ENCODE results near the gene ZNRF4.
"Not testable (repeated sequence)": the region's sequence is repeated elsewhere in the genome, so short reads cannot be mapped to it uniquely, and the experiment has no call there.

The ZNRF4 gene

DNA sequence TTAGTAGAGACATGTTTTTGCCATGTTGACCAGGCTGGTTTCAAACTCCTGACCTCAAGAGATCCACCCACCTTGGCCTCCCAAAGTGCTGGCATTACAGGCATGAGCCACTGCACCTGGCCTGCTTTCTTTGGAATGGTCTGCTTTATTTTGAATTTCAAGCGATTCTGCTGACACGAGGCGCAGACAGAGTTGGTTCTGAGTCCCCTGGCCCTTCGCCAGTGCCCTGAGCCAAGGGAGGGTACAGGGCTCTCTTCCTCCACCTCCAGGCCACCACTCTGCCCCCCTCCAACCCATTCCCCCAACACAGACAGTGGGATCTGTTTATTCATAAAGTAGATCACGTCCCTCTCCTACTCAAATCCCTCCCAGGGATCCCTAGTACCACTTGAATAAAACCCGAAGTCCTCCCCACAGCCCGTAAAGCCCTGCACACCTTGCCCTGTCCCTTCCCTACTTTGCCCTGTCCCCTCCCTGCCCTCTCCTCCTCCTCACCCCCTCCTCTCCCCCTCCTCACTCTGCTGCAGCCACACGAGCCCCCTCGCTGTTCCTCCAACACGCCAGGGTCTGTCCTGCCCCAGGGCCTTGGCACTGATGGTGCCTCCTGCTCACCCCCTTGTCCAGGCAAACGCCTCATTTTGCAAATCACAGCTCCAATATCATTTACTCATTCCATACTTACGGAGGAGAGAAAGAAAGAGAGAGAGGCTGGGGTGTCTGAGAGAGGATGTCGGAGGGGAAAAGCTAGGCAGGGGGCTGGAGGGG lies 22.4 kb downstream of the ZNRF4 start:
- H3K9me3 Mint-ChIP-seq = peaks cover 5% of the 10 kb centered on the region
- no peak overlapping the region for H3K4me3 Mint-ChIP-seq
- peaks cover 10% of the 10 kb centered on the region for H3K27me3 Mint-ChIP-seq (ENCODE audit: low read depth)
- no peaks in the 10 kb centered on the region for H3K4me1 Mint-ChIP-seq (ENCODE audit: low read depth)
- H3K27ac Mint-ChIP-seq = no peak overlapping the region
- no peaks in the 10 kb centered on the region for H3K36me3 Mint-ChIP-seq (ENCODE audit: low read depth)

DNA sequence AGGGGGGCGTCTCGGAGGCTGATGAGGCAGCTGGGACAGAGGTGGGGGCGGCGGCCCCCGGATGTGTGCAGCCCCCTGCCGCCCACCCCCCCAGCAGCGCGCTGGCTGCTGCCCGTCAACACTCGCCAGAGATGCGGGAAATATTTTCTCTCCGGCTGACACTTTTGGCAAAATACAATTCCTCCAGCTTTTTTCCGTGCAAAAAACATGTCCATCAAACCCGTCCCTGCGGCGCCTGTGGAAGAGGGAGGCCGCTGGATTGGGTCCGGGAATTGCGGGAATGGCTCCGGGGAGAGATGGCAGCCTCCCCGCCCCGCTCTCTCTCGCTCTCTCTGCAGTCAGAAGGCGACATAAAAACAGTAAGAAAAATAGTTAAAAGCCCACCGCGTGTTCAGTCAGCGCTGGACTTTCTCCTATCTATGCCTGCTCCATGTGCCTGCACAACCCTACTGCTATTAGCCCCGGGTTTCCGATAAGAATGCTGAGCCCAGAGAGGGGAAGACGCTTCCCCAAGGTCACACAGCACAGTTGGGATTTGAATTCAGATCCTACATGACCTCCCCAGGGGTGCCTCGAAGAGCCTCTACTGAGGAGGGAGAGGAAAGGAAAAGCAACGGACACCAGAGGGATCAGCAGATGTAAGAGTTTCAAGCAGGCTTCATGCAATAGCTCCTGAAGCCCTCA lies 23.2 kb downstream of the ZNRF4 start:
- H3K9me3 Mint-ChIP-seq = peaks cover 5% of the 10 kb centered on the region
- H3K36me3 Mint-ChIP-seq (ENCODE audit: low read depth) = no peaks in the 10 kb centered on the region
- no peak overlapping the region for H3K4me3 Mint-ChIP-seq
- H3K27me3 Mint-ChIP-seq (ENCODE audit: low read depth) = peaks cover 10% of the 10 kb centered on the region
- H3K27ac Mint-ChIP-seq = no peak overlapping the region
- no peaks in the 10 kb centered on the region for H3K4me1 Mint-ChIP-seq (ENCODE audit: low read depth)

DNA sequence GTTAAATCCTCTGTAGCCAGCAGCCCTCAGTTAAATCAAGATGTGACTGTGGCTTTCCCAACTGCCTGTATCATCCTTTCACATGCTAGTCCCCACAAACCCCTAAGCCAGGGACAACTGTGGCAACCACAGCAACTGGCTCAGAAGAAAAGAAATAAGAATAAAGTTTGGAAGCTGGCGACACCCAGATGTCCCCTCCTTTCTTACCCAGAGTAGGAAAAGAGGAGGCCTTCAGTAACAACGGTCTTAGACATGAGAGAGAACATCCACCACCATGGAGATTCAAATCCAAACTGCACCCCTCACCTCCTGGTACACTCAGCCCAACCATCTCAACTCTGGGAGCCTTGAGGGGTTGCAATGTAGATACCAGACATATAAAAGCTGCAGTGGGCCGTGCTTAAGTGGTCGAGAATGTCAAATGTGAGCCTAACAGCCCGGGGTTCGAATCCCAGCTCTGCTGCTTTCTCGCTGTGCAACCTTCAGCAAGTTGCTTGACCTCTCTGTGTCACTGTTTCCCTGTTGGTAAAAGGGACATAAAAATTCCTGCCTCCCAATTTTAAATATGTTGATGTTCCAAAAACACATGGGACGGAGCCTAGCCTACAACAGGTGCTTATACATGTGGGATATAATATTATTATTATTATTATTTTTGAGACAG lies 23.8 kb downstream of the ZNRF4 start:
- Mint-ChIP-seq H3K27ac (no peak overlapping the region), H3K4me1 (ENCODE audit: low read depth) (no peaks in the 10 kb centered on the region), H3K36me3 (ENCODE audit: low read depth) (no peaks in the 10 kb centered on the region), H3K4me3 (no peak overlapping the region), H3K27me3 (ENCODE audit: low read depth) (peaks cover 10% of the 10 kb centered on the region), H3K9me3 (peaks cover 5% of the 10 kb centered on the region)

DNA sequence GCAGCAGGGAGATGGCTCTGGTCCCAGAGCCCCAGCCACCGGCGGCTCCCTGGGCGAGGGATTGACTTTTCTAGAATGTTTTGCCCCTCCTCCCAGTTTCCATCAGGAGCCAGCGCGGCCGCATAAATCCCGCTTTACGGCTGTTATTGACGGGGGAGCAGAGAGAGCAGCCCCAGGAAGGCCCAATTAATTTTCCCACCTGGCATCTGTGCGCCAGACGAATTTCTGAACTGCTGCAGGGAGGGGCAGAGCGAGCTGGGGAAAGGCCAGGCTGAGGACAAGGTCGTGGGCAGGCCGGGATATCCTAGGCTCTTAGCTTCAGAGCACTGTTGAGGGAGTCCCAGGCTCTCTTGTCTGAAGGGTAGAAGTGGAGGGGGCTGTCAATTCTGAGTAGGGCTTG lies 24.7 kb downstream of the ZNRF4 start:
- H3K9me3 Mint-ChIP-seq = peaks cover 5% of the 10 kb centered on the region
- no peak overlapping the region for H3K4me3 Mint-ChIP-seq
- no peaks in the 10 kb centered on the region for H3K36me3 Mint-ChIP-seq (ENCODE audit: low read depth)
- H3K27ac Mint-ChIP-seq = no peak overlapping the region
- peaks cover 10% of the 10 kb centered on the region for H3K27me3 Mint-ChIP-seq (ENCODE audit: low read depth)
- H3K4me1 Mint-ChIP-seq (ENCODE audit: low read depth) = no peaks in the 10 kb centered on the region

DNA sequence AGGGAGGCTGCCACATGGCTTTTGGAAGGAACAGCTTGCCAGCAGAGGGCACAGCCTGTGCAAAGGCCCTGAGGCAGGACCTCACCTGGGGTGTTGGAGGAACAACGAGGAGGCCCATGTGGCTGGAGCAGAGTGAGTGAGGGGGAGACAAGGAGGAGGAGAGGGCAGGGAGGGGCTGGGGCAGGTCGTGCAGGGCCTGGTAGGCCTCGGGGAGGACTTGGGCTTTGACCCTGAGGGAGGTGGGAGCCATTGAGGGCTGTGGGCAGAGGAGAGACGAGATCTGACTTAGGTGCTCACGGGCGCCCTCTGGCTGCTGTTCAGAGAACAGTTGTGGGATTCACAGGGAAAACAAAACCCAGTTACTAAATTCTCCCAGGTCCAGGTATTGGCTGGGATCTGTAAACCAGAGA lies 25.2 kb downstream of the ZNRF4 start:
- Mint-ChIP-seq H3K36me3 (ENCODE audit: low read depth) (no peaks in the 10 kb centered on the region), H3K9me3 (peaks cover 5% of the 10 kb centered on the region), H3K27me3 (ENCODE audit: low read depth) (peaks cover 10% of the 10 kb centered on the region), H3K27ac (no peak overlapping the region), H3K4me1 (ENCODE audit: low read depth) (no peaks in the 10 kb centered on the region), H3K4me3 (no peak overlapping the region)

DNA sequence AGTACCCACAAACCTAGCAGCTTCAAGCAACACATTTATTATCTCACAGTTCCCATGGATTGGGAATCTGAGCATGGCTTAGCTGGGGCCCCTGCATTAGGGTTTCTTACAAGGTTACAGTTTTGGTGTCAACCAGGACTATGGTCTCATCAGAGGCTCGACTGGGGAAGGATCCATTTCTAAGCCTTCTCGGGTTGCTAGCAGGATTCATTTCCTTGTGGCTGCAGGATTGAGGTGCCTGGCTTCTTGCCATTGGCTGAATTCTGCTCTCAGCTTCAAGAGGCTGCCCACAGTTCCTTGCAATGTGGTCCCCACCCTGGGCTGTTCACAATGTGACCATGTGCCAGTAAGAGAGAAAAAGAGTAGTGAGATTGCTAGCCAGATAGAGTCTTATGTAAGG lies 26.7 kb downstream of the ZNRF4 start:
- H3K9me3 Mint-ChIP-seq = peaks cover 5% of the 10 kb centered on the region
- H3K27me3 Mint-ChIP-seq (ENCODE audit: low read depth) = peaks cover 10% of the 10 kb centered on the region

DNA sequence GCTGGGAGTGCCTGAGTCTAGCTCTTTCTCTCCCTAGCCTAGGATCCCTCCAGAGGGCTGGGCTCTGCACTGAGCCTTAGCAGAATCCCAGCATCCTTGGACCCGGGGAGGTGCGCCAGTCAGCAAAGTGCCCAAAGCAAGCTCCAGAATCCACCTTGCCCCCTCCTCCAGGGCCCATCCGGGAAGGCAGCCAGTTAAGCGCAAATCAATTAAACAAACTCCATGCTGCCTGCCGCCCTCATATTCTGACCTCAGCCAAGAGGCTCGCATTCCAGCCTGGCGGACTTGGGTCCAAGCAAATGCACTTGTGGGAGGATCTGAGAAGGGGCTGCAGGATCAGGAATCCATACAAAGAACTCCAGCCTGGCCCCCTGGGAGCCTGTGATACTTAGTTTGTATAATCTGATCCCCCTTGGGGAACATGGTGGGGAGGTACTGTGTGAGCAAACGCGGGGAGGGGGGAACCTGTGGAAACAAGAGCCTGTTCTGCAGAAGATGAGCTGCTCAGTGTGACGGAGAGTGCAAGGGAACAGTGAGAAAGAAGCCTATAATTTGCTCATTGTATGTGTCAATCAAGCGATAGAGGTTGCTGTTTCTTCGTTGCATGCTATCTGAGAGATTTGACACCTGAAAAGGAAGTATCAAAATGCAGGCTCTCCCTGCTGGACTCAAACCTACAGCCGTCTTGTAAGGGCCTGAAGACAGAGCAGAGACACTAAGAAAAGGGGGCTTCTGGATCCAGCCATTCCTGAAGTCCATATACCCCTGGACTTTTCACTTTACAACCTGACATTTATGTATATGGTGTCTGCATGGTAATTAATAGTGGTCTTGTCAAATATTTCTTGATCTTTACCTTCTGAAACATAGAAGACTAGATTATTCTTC lies 29.4 kb downstream of the ZNRF4 start:
- H3K4me3 Mint-ChIP-seq = no peak overlapping the region
- H3K36me3 Mint-ChIP-seq (ENCODE audit: low read depth) = no peaks in the 10 kb centered on the region
- no peaks in the 10 kb centered on the region for H3K27me3 Mint-ChIP-seq (ENCODE audit: low read depth)
- H3K9me3 Mint-ChIP-seq = peaks cover 5% of the 10 kb centered on the region
- H3K27ac Mint-ChIP-seq = no peak overlapping the region
- no peaks in the 10 kb centered on the region for H3K4me1 Mint-ChIP-seq (ENCODE audit: low read depth)

More for the DNA sequence above, 26.7 kb downstream of the ZNRF4 start:
- Mint-ChIP-seq H3K4me3 (no peak overlapping the region), H3K27ac (no peak overlapping the region), H3K36me3 (ENCODE audit: low read depth) (no peaks in the 10 kb centered on the region), H3K4me1 (ENCODE audit: low read depth) (no peaks in the 10 kb centered on the region)

DNA sequence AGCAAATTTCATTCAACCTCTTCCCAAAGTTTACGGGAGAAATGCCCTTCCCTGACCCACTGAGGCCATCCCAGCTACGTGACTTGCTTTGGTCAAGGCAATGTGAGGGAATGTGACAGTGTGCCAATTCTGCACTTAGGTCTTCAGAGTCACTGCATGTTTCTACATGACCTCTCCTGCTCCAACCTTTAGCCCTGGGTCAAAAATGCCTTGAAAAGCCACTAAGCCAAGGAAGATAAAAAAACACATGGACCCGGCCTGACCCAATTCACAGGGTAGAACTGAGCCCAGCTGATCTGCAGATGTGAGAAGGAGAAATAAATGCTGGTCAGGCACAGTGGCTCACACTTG lies 30.0 kb downstream of the ZNRF4 start:
- no peak overlapping the region for H3K27ac Mint-ChIP-seq
- H3K4me1 Mint-ChIP-seq (ENCODE audit: low read depth) = no peaks in the 10 kb centered on the region
- no peaks in the 10 kb centered on the region for H3K27me3 Mint-ChIP-seq (ENCODE audit: low read depth)
- H3K9me3 Mint-ChIP-seq = peaks cover 5% of the 10 kb centered on the region
- H3K36me3 Mint-ChIP-seq (ENCODE audit: low read depth) = no peaks in the 10 kb centered on the region
- H3K4me3 Mint-ChIP-seq = no peak overlapping the region

DNA sequence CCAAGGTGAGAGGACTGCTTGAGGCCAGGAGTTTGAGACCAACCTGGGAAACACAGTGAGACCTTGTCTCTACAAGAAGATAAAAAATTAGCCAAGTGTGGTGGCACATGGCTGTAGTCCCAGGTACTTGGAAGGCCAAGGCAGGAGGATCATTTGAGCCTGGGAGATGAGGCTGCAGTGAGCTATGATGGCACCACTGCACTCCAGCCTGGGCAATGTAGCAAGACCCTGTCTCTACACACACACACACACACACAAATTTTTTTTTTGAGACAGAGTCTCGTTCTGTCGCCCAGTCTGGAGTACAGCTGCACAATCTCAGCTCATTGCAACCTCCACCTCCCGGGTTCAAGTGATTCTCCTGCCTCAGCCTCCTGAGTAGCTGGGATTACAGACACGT lies 30.4 kb downstream of the ZNRF4 start:
- not testable (repeated sequence) for H3K36me3 Mint-ChIP-seq (ENCODE audit: low read depth); H3K4me1 Mint-ChIP-seq (ENCODE audit: low read depth); H3K9me3 Mint-ChIP-seq; H3K27me3 Mint-ChIP-seq (ENCODE audit: low read depth); H3K4me3 Mint-ChIP-seq; H3K27ac Mint-ChIP-seq

DNA sequence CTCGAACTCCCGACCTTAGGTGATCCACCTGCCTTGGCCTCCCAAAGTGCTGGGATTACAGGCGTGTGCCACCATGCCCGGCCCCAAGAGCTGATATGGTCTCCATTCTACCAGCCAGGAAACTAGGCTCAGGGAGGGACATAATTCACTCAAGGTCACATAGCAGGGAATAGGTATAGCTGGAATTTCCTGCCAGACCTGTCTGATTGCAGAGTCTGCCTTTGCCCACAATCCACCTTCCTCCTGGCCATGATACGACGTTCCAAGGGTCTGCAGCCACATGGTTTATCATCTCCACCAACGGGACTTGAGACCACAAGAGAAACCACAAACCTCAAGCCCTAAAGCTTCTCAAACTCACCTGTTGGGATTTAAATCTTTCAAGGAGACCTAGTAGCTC lies 32.0 kb downstream of the ZNRF4 start:
- Mint-ChIP-seq H3K9me3 (peaks cover 2% of the 10 kb centered on the region), H3K4me3 (no peak overlapping the region), H3K27me3 (ENCODE audit: low read depth) (no peaks in the 10 kb centered on the region), H3K36me3 (ENCODE audit: low read depth) (no peaks in the 10 kb centered on the region), H3K27ac (no peak overlapping the region), H3K4me1 (ENCODE audit: low read depth) (no peaks in the 10 kb centered on the region)

DNA sequence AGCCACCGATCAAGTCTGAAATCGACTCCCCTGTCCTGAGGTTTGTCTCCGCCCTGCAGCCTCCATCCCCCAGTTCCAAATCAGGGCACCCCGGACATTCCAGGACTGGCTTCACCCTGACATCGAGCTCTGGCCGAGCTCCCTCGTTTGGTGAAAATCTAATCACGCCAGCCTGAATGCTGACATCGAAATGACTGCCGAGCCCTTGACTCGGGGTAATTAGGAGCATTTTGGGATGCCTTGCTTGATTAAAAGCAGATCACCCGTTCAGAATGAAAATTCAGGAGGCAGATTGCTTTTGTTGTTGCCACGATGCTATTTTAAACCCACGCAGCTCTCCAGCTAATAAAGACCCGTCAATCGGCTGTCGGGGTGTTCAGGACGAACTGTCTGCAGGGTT lies 34.3 kb downstream of the ZNRF4 start:
- peaks cover 13% of the 10 kb centered on the region for H3K27me3 Mint-ChIP-seq (ENCODE audit: low read depth)
- H3K27ac Mint-ChIP-seq = no peak overlapping the region

DNA sequence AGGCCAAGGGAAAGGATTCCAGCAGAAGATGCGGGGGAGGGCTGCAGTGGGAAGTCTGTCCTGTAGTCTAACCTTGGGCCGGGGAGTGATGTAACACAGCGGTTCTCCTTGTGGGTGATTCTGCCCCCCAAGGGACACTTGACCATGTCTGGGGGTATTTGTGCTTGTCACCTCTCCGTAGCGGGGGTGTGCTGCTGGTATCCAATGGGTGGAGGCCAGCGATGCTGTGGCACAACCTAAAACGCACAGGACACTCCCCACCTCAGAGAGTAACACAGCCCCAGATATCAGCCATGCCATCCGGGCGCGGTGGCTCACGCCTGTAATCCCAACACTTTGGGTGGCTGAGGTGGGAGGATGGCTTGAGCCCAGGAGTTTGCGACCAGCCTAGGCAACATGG lies 36.3 kb downstream of the ZNRF4 start:
- Mint-ChIP-seq H3K4me3 (no peak overlapping the region), H3K9me3 (no peaks in the 10 kb centered on the region), H3K4me1 (ENCODE audit: low read depth) (no peaks in the 10 kb centered on the region), H3K27ac (no peak overlapping the region), H3K36me3 (ENCODE audit: low read depth) (no peaks in the 10 kb centered on the region), H3K27me3 (ENCODE audit: low read depth) (peaks cover 19% of the 10 kb centered on the region)

More for the DNA sequence above, 34.3 kb downstream of the ZNRF4 start:
- no peak overlapping the region for H3K4me3 Mint-ChIP-seq
- no peaks in the 10 kb centered on the region for H3K9me3 Mint-ChIP-seq
- H3K4me1 Mint-ChIP-seq (ENCODE audit: low read depth) = no peaks in the 10 kb centered on the region
- H3K36me3 Mint-ChIP-seq (ENCODE audit: low read depth) = no peaks in the 10 kb centered on the region

DNA sequence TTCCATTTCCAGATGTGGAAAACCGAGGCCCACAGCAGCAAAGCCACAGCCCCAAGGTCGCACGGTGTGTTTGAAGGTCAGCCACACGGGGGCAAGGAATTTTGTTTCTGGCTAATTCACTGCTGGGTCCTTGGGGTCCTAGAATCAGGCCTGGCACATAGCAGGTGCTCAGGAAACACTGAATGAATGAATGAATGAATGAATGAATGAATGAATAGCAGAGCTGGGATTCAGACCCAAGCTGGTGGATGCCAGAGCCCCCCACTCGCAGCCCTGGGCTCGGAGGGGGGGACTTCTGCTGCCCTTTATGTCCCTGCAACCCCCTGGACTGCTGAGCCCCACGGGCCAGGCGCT lies 37.0 kb downstream of the ZNRF4 start:
- Mint-ChIP-seq H3K4me1 (ENCODE audit: low read depth) (no peaks in the 10 kb centered on the region), H3K9me3 (no peaks in the 10 kb centered on the region), H3K36me3 (ENCODE audit: low read depth) (no peaks in the 10 kb centered on the region), H3K27ac (no peak overlapping the region), H3K27me3 (ENCODE audit: low read depth) (peaks cover 19% of the 10 kb centered on the region), H3K4me3 (no peak overlapping the region)

DNA sequence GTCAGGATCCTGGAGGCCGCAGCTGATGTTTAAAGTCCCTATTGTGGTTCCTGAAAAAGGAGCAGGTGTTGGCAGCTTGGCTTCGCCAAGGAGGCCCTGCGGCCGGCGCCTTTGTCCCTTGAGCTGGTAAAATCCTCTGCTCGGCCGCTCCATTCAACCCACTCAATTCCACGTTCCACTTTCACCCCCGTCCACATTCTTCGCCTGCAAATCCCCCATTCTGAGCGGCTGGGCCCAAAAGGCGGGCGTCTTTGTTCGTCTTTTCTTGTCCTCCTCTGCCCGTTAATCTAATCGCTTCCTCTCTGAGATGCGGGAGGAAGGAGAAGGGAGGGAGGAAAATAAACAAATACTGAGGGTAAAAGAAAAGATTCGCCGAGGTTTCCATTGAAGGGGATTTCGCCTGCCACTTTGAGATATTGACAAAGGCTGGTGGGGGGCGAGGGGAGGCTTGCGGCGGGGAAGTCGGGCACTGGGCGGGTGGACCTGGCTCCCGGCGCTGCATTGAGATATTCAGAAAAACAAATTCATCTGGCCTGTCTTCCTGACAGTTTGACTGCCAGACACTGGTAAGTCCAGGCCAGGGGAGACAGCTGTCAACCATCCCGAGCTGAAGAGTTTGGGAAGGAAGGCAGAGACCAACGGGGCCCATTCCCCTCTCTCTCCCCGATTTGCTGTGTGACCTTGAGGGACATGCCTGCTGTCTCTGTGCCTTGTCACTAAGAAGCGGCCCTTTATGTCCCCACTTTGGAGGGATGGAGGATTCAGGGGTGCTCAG lies 37.6 kb downstream of the ZNRF4 start:
- Mint-ChIP-seq H3K27ac (no peak overlapping the region), H3K4me3 (no peak overlapping the region), H3K4me1 (ENCODE audit: low read depth) (no peaks in the 10 kb centered on the region), H3K9me3 (no peaks in the 10 kb centered on the region), H3K36me3 (ENCODE audit: low read depth) (no peaks in the 10 kb centered on the region), H3K27me3 (ENCODE audit: low read depth) (peaks cover 19% of the 10 kb centered on the region)

Measured in T-helper 1 cell treated with Interleukin-12 subunit alpha and Interleukin-12 subunit beta and Interleukin-4 antibody, amounts not matched to agents 30 μg/mL and 1 μg/mL, for 36 hours (primary cell).